ENCODE measurements around the gene RABL3. TPM values are rescaled to one million over a fixed set of nuclear protein-coding genes. Genes with fewer than 3 reads are reported as not detected.
"Not testable (repeated sequence)": the region's sequence is repeated elsewhere in the genome, so short reads cannot be mapped to it uniquely, and the experiment has no call there.

RABL3 gene, protein sequence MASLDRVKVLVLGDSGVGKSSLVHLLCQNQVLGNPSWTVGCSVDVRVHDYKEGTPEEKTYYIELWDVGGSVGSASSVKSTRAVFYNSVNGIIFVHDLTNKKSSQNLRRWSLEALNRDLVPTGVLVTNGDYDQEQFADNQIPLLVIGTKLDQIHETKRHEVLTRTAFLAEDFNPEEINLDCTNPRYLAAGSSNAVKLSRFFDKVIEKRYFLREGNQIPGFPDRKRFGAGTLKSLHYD
- total RNA-seq = 5.7 TPM

DNA sequence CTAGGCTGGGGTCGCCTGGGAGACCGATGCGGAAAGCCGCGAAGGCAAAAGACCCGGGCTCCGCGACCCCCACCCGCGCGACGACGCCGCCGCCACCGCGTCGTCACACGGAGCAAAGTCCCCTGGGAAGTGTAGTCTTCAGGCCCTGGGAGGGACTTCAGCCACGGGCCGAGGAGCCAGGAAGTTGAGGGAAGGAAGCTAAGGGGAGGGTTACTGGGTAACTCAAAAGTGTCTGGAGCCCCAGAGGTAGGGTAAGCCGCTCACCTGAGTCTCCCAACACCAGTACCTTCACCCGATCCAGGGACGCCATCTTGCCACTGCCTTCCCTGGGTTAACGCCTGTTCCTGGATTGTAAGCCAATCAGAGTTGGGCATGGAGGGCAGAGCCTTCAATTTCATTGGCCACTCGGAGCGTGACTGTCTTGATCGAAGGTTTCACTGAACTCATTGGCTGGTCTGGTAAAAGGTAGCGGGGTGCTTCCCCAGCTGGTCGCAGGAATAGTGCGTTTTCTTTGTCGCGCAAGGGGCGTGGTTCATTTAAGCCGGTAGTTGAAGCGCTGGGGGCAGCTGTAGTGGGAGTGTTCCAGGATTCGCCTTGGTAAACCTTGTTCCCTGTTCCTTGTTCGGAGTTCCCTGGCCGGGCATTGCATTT, at the start of gene RABL3, which contains the start of gene GTF2E1:
Gene RABL3 (minus strand): TSS at position 319 of the 651 bp plus-strand sequence. CDS start 9 bp downstream, at position 310.
Gene GTF2E1 (plus strand): TSS at position 547 of the 651 bp plus-strand sequence. CDS start 7,809 bp downstream, outside the sequence.
- Histone ChIP-seq H3K27me3 (ENCODE audit: control insufficient read depth in 3 of 3, insufficient read depth in 3 of 3, low read length in 3 of 3) (no peaks in the 10 kb centered on the region), H3K4me3 (ENCODE audit: low read length in 3 of 3) (peak within 1 kb of the TSS; percentile 95 to 100 (median 100))

DNA sequence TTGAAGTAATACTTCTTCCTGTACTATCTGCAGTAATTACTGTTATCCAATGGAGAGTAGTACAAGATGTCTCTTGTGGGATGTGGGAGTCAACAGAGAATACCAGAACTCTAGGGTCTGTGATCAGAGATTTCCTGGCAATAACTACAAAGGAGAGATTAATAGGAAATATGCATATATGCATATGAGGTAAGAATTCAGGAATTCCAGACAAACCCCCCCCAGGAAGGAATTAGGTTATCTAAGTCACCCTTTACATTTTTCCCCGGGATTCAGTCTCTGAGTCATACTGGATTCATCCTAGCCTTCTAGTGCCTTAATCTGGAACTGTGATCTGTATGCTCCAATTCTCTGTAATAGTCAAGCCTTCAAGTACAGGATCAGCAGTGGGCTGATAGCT, 49.6 kb upstream of the RABL3 start:
- H3K4me3 ChIP-seq (ENCODE audit: low read length in 3 of 3) = no peak overlapping the region
- no peaks in the 10 kb centered on the region for H3K9me3 ChIP-seq (ENCODE audit: control insufficient read depth in 3 of 3, low read length in 3 of 3)
- H3K27ac ChIP-seq (ENCODE audit: low read depth, low read length) = no peak overlapping the region
- H3K36me3 ChIP-seq (ENCODE audit: control insufficient read depth in 3 of 3, insufficient read depth in 3 of 3, low read length in 3 of 3) = no peaks in the 10 kb centered on the region
- no peak overlapping the region for H3K9ac ChIP-seq (ENCODE audit: low read depth in 1 of 3, low read length in 3 of 3)
- no peaks in the 10 kb centered on the region for H3K27me3 ChIP-seq (ENCODE audit: control insufficient read depth in 3 of 3, insufficient read depth in 3 of 3, low read length in 3 of 3)
- H3K4me1 ChIP-seq (ENCODE audit: control insufficient read depth in 3 of 3, insufficient read depth in 3 of 3, low read length in 3 of 3) = no peaks in the 10 kb centered on the region

More for the DNA sequence above, at the start of gene RABL3, which contains the start of gene GTF2E1:
- Histone ChIP-seq H3K9ac (ENCODE audit: low read depth in 1 of 3, low read length in 3 of 3) (peak within 1 kb of the TSS; percentile 91 to 99 (median 93)), H3K36me3 (ENCODE audit: control insufficient read depth in 3 of 3, insufficient read depth in 3 of 3, low read length in 3 of 3) (peaks cover 0 to 6% (median 3%) of the 10 kb centered on the region in 3 donors), H3K4me1 (ENCODE audit: control insufficient read depth in 3 of 3, insufficient read depth in 3 of 3, low read length in 3 of 3) (peaks cover 11 to 13% (median 13%) of the 10 kb centered on the region in 3 donors), H3K27ac (ENCODE audit: low read depth, low read length) (peak within 1 kb of the TSS; percentile 96), H3K9me3 (ENCODE audit: control insufficient read depth in 3 of 3, low read length in 3 of 3) (peaks cover 0 to 2% (median 0%) of the 10 kb centered on the region in 3 donors)

DNA sequence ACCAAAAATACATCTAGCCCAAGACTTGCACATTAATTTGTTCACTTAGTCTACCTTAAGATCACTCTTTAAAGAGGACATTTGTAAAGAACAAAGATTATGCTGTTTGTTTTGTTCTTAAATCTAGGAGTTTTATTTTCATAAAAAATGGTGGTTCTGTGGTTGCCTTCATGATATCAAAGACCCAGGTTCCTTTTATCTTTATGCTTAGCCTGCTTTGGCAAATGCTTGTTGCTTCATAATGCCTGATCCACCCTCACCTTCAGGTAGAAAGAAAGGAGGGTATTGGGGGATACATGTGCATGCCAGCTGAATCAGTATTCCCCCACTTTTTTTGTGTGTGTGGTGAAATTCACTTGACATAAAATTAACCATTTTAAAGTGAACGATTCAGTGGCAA, 48.7 kb upstream of the RABL3 start:
- Histone ChIP-seq H3K9ac (ENCODE audit: low read depth in 1 of 3, low read length in 3 of 3) (no peak overlapping the region), H3K9me3 (ENCODE audit: control insufficient read depth in 3 of 3, low read length in 3 of 3) (no peaks in the 10 kb centered on the region), H3K27ac (ENCODE audit: low read depth, low read length) (no peak overlapping the region), H3K4me3 (ENCODE audit: low read length in 3 of 3) (no peak overlapping the region), H3K36me3 (ENCODE audit: control insufficient read depth in 3 of 3, insufficient read depth in 3 of 3, low read length in 3 of 3) (no peaks in the 10 kb centered on the region), H3K4me1 (ENCODE audit: control insufficient read depth in 3 of 3, insufficient read depth in 3 of 3, low read length in 3 of 3) (no peaks in the 10 kb centered on the region), H3K27me3 (ENCODE audit: control insufficient read depth in 3 of 3, insufficient read depth in 3 of 3, low read length in 3 of 3) (no peaks in the 10 kb centered on the region)

DNA sequence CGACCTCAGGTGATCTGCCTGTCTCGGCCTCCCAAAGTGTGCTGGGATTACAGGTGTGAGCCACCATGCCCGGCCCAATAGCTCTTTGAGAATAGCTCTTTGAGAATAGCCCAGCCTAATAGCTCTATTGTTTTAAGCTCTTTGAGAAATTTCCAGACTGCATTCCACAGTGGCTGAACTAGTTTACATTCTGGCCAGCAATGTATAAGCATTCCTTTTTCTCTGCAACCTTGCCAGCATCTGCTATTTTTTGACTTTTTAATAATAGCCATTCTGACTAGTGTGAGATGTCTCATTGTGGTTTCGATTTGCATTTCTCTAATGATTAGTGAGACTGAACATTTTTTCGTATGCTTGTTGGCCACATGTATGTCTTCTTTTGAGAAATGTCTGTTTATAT, 43.5 kb upstream of the RABL3 start:
- not testable (repeated sequence) for H3K4me1 ChIP-seq (ENCODE audit: control insufficient read depth in 3 of 3, insufficient read depth in 3 of 3, low read length in 3 of 3); H3K9ac ChIP-seq (ENCODE audit: low read depth in 1 of 3, low read length in 3 of 3); H3K27ac ChIP-seq (ENCODE audit: low read depth, low read length)

DNA sequence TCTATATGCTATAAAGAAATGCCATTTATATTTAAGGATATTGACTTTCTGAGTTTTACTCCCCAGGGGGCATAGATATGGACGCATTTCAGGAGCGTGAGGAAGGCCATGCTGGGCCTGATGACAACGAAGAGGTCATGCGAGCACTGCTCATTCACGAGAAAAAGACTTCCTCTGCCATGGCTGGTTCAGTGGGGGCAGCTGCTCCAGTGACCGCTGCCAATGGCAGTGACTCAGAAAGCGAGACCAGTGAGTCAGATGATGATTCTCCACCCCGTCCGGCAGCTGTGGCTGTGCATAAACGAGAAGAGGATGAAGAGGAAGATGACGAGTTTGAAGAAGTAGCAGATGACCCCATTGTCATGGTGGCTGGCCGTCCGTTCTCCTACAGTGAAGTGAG, 38.7 kb upstream of the RABL3 start:
- no peak overlapping the region for H3K4me3 ChIP-seq (ENCODE audit: low read length in 3 of 3)
- no peaks in the 10 kb centered on the region for H3K27me3 ChIP-seq (ENCODE audit: control insufficient read depth in 3 of 3, insufficient read depth in 3 of 3, low read length in 3 of 3)
- H3K27ac ChIP-seq (ENCODE audit: low read depth, low read length) = no peak overlapping the region
- no peaks in the 10 kb centered on the region for H3K4me1 ChIP-seq (ENCODE audit: control insufficient read depth in 3 of 3, insufficient read depth in 3 of 3, low read length in 3 of 3)
- no peak overlapping the region for H3K9ac ChIP-seq (ENCODE audit: low read depth in 1 of 3, low read length in 3 of 3)
- H3K9me3 ChIP-seq (ENCODE audit: control insufficient read depth in 3 of 3, low read length in 3 of 3) = no peaks in the 10 kb centered on the region
- peaks cover 4 to 10% (median 5%) of the 10 kb centered on the region in 3 donors for H3K36me3 ChIP-seq (ENCODE audit: control insufficient read depth in 3 of 3, insufficient read depth in 3 of 3, low read length in 3 of 3)

More for the DNA sequence above, 43.5 kb upstream of the RABL3 start:
- not testable (repeated sequence) for H3K9me3 ChIP-seq (ENCODE audit: control insufficient read depth in 3 of 3, low read length in 3 of 3); H3K27me3 ChIP-seq (ENCODE audit: control insufficient read depth in 3 of 3, insufficient read depth in 3 of 3, low read length in 3 of 3); H3K4me3 ChIP-seq (ENCODE audit: low read length in 3 of 3); H3K36me3 ChIP-seq (ENCODE audit: control insufficient read depth in 3 of 3, insufficient read depth in 3 of 3, low read length in 3 of 3)

DNA sequence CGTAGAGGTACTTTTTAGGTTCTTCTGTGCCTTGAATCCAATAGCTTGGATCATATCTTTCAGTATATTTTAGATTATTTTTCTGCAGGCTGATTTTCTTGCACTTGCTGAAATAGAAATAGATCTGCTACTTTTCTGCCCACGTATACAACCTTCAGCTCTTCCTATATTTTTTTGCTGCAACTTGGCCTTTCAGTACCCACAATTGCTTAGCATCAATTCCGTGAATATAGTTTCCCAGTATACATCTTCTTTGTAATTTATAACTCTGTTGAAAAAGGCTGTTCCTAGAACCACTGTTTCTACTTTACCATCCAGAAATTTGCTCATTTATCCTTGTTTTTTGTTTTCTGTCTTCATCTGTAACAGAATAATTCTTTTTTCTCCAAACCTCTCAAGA, 36.5 kb upstream of the RABL3 start:
- Histone ChIP-seq H3K27ac (ENCODE audit: low read depth, low read length) (no peak overlapping the region), H3K27me3 (ENCODE audit: control insufficient read depth in 3 of 3, insufficient read depth in 3 of 3, low read length in 3 of 3) (no peaks in the 10 kb centered on the region), H3K36me3 (ENCODE audit: control insufficient read depth in 3 of 3, insufficient read depth in 3 of 3, low read length in 3 of 3) (peaks cover 4 to 10% (median 5%) of the 10 kb centered on the region in 3 donors), H3K4me3 (ENCODE audit: low read length in 3 of 3) (no peak overlapping the region), H3K9me3 (ENCODE audit: control insufficient read depth in 3 of 3, low read length in 3 of 3) (no peaks in the 10 kb centered on the region), H3K4me1 (ENCODE audit: control insufficient read depth in 3 of 3, insufficient read depth in 3 of 3, low read length in 3 of 3) (no peaks in the 10 kb centered on the region), H3K9ac (ENCODE audit: low read depth in 1 of 3, low read length in 3 of 3) (no peak overlapping the region)

DNA sequence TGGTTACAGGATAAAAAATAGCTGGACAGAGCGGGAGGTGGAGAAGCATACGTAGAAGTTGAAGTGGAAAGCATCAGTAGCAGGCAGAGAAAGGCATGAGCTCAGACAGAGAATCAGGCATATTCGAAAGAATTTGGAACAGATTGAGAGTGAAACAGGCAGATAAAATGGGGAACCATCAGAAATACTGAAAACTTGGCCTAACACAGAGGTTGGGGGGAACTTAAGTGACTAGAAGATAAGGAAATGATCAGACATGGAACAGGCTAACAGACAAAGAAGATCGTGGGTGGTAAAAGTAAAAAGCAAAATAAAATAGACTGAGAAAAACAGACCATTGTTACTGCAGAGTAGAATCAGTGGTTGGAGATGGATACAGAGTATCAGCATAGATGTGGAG, 33.1 kb upstream of the RABL3 start:
- no peaks in the 10 kb centered on the region for H3K4me1 ChIP-seq (ENCODE audit: control insufficient read depth in 3 of 3, insufficient read depth in 3 of 3, low read length in 3 of 3)
- H3K9ac ChIP-seq (ENCODE audit: low read depth in 1 of 3, low read length in 3 of 3) = no peak overlapping the region
- H3K9me3 ChIP-seq (ENCODE audit: control insufficient read depth in 3 of 3, low read length in 3 of 3) = no peaks in the 10 kb centered on the region
- H3K27ac ChIP-seq (ENCODE audit: low read depth, low read length) = no peak overlapping the region
- peaks cover 2 to 5% (median 3%) of the 10 kb centered on the region in 3 donors for H3K36me3 ChIP-seq (ENCODE audit: control insufficient read depth in 3 of 3, insufficient read depth in 3 of 3, low read length in 3 of 3)
- no peak overlapping the region for H3K4me3 ChIP-seq (ENCODE audit: low read length in 3 of 3)
- H3K27me3 ChIP-seq (ENCODE audit: control insufficient read depth in 3 of 3, insufficient read depth in 3 of 3, low read length in 3 of 3) = no peaks in the 10 kb centered on the region

DNA sequence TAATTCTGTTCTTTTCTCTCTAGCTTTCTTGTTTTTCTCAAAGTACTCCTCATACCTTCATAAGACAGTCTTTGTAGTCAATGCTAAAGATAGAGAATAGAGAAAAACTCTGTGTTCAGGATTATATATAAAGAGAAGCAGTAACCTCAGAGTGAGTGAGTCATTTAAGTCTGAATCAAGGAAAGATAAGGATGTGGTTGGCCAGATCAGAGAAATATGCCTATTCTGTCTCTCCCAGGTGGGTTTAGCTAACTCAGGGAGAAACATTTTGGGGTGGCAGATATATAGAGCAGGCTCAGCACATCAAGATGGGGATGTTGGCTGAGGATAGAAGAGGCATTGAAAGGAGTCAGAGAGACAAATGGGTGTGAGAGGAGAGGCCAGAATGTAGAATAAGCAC, 31.6 kb upstream of the RABL3 start:
- H3K9ac ChIP-seq (ENCODE audit: low read depth in 1 of 3, low read length in 3 of 3) = no peak overlapping the region
- no peak overlapping the region for H3K27ac ChIP-seq (ENCODE audit: low read depth, low read length)
- H3K27me3 ChIP-seq (ENCODE audit: control insufficient read depth in 3 of 3, insufficient read depth in 3 of 3, low read length in 3 of 3) = no peaks in the 10 kb centered on the region
- H3K36me3 ChIP-seq (ENCODE audit: control insufficient read depth in 3 of 3, insufficient read depth in 3 of 3, low read length in 3 of 3) = peaks cover 2 to 5% (median 3%) of the 10 kb centered on the region in 3 donors
- H3K4me3 ChIP-seq (ENCODE audit: low read length in 3 of 3) = no peak overlapping the region
- no peaks in the 10 kb centered on the region for H3K9me3 ChIP-seq (ENCODE audit: control insufficient read depth in 3 of 3, low read length in 3 of 3)
- H3K4me1 ChIP-seq (ENCODE audit: control insufficient read depth in 3 of 3, insufficient read depth in 3 of 3, low read length in 3 of 3) = no peaks in the 10 kb centered on the region

DNA sequence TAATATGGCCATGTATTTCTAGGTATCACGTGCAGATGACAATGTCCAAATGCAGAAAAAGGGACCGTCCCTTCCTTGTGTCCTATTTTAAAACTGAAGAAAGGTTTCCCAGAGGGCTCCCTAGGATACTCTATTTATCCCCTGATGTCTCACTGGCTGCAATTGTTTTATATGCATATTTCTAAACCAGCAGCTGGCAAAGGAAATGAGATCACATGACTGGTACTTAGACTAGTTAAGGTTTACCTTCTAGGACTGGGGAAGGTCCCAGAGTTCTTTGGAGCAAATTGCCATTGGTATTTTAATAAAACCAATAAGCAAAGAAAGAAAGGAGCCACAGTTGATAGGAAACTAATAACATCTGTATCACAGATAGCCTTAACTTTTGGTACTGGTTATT, 29.8 kb upstream of the RABL3 start:
- Histone ChIP-seq H3K27me3 (ENCODE audit: control insufficient read depth in 3 of 3, insufficient read depth in 3 of 3, low read length in 3 of 3) (no peaks in the 10 kb centered on the region), H3K4me3 (ENCODE audit: low read length in 3 of 3) (no peak overlapping the region), H3K36me3 (ENCODE audit: control insufficient read depth in 3 of 3, insufficient read depth in 3 of 3, low read length in 3 of 3) (peaks cover 2 to 3% (median 3%) of the 10 kb centered on the region in 3 donors), H3K9me3 (ENCODE audit: control insufficient read depth in 3 of 3, low read length in 3 of 3) (no peaks in the 10 kb centered on the region), H3K4me1 (ENCODE audit: control insufficient read depth in 3 of 3, insufficient read depth in 3 of 3, low read length in 3 of 3) (peaks cover 0 to 4% (median 1%) of the 10 kb centered on the region in 3 donors), H3K9ac (ENCODE audit: low read depth in 1 of 3, low read length in 3 of 3) (no peak overlapping the region), H3K27ac (ENCODE audit: low read depth, low read length) (no peak overlapping the region)

DNA sequence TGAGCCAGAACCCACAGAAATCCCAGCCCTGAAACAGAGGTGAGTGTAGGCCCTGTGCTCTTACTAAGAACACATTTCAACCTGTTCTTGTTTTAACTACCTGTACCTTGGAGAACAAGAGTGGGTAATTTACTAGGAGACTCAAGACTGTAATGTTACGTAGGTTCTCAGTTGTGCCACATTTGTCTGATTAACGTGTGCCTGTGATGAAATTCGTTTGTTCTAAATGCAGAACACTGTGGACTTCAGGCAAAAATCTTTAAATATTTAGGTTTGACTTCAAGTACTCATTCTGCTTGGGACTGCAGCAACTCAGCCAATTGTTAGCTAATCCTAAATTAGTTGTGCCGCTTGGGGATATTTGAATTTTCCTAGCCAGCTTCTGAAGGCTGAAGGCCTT, 28.6 kb upstream of the RABL3 start:
- H3K27me3 ChIP-seq (ENCODE audit: control insufficient read depth in 3 of 3, insufficient read depth in 3 of 3, low read length in 3 of 3) = no peaks in the 10 kb centered on the region
- H3K9me3 ChIP-seq (ENCODE audit: control insufficient read depth in 3 of 3, low read length in 3 of 3) = no peaks in the 10 kb centered on the region
- no peak overlapping the region for H3K27ac ChIP-seq (ENCODE audit: low read depth, low read length)
- no peak overlapping the region for H3K4me3 ChIP-seq (ENCODE audit: low read length in 3 of 3)
- H3K9ac ChIP-seq (ENCODE audit: low read depth in 1 of 3, low read length in 3 of 3) = no peak overlapping the region
- no peaks in the 10 kb centered on the region for H3K36me3 ChIP-seq (ENCODE audit: control insufficient read depth in 3 of 3, insufficient read depth in 3 of 3, low read length in 3 of 3)
- H3K4me1 ChIP-seq (ENCODE audit: control insufficient read depth in 3 of 3, insufficient read depth in 3 of 3, low read length in 3 of 3) = peaks cover 0 to 5% (median 3%) of the 10 kb centered on the region in 3 donors
